SK-N-SH (cell line): ENCODE results near the gene DNAH6. TPM values are rescaled to one million over a fixed set of nuclear protein-coding genes. Genes with fewer than 3 reads are reported as not detected.

Source experiments
- CTCF ChIA-PET: fragments of 300-600, 350-600 bp; formaldehyde crosslinking; extraction: SDS; loops from one replicate; lab custom pipeline; 2021; lab: Yijun Ruan, JAX
- POLR2A ChIA-PET: fragments of 350-600 bp; sonication (Branson Sonifier 250); formaldehyde crosslinking; extraction: SDS; loops from one replicate; lab custom pipeline; 2020; ENCODE audit warnings: antibody characterized with exemption, inconsistent platforms; lab: Yijun Ruan, JAX
- DNase-seq: peaks from one replicate; pipeline ENCODE4 v3.0.0; 2012
- H2AFZ ChIP-seq: fragments of 200-600 bp; sonication (generic); 2 replicates; pipeline ENCODE4 v1.8.1; 2016; ENCODE audit warnings: antibody characterized with exemption, mild to moderate bottlenecking, low read depth
- H3F3A ChIP-seq: fragments of 200-600 bp; sonication (generic); replicated peaks from 2 replicates; pipeline ENCODE3; 2016; ENCODE audit warnings: antibody characterized with exemption, mild to moderate bottlenecking; ENCODE audit not compliant: insufficient read depth
- H3K27ac ChIP-seq, 2 experiments: fragments of 200-500 bp in 1 of 2; fragments of 200-600 bp in 1 of 2; sonication (Bioruptor generic) in 1 of 2; sonication (generic), shearing (Covaris generic) in 1 of 2; 2 replicates each; pipeline versions ENCODE4 v1.5.1 to v1.6.1; 2014 to 2016; ENCODE audit warnings: low read depth in 2 of 2, inconsistent platforms in 1 of 2, low read length in 1 of 2, mild to moderate bottlenecking in 1 of 2, mixed read lengths in 1 of 2
- H3K27me3 ChIP-seq: fragments of 200-600 bp; sonication (generic), shearing (Covaris generic); 2 replicates; pipeline ENCODE4 v1.6.1; 2016; ENCODE audit warnings: mixed run types; ENCODE audit not compliant: insufficient read depth
- H3K36me3 ChIP-seq, 2 experiments: fragments of 200-500 bp in 1 of 2; fragments of 200-600 bp in 1 of 2; sonication (Bioruptor generic) in 1 of 2; sonication (generic) in 1 of 2; replicated peaks in 1 of 2; 2 replicates each; pipeline versions ENCODE3 to v1.5.1; 2014 to 2016; ENCODE audit warnings: low read length in 1 of 2, mild to moderate bottlenecking in 1 of 2; ENCODE audit not compliant: insufficient read depth in 2 of 2, control insufficient read depth in 1 of 2
- H3K4me1 ChIP-seq, 2 experiments: fragments of 200-500 bp in 1 of 2; fragments of 200-600 bp in 1 of 2; sonication (Bioruptor generic) in 1 of 2; sonication (generic), shearing (Covaris generic) in 1 of 2; 2 replicates each; pipeline versions ENCODE4 v1.5.1 to v1.6.1; 2014 to 2016; ENCODE audit warnings: low read depth in 1 of 2, low read length in 1 of 2, mixed run types in 1 of 2; ENCODE audit not compliant: insufficient read depth in 2 of 2, control insufficient read depth in 1 of 2
- H3K4me2 ChIP-seq: fragments of 200-600 bp; sonication (generic), shearing (Covaris generic); 2 replicates; pipeline ENCODE4 v1.6.1; 2017; ENCODE audit warnings: mixed run types
- H3K4me3 ChIP-seq, 2 experiments: fragments of 200-500 bp in 1 of 2; fragments of 200-600 bp in 1 of 2; sonication (Bioruptor generic) in 1 of 2; sonication (generic), shearing (Covaris generic) in 1 of 2; 2 replicates each; pipeline versions ENCODE4 v1.5.1 to v1.8.1; 2014 to 2016; ENCODE audit warnings: low read depth in 2 of 2, inconsistent platforms in 1 of 2, low read length in 1 of 2, mild to moderate bottlenecking in 1 of 2, mixed read lengths in 1 of 2, moderate library complexity in 1 of 2
- H3K79me2 ChIP-seq: fragments of 200-600 bp; sonication (generic); 2 replicates; pipeline ENCODE4 v1.8.1; 2017; ENCODE audit warnings: mild to moderate bottlenecking; ENCODE audit not compliant: insufficient read depth
- H3K9ac ChIP-seq: fragments of 200-600 bp; sonication (generic); 2 replicates; pipeline ENCODE4 v1.6.1; 2017; ENCODE audit warnings: mixed run types
- H3K9me2 ChIP-seq: fragments of 200-600 bp; sonication (generic); 2 replicates; pipeline ENCODE4 v1.6.1; 2017; ENCODE audit warnings: mixed run types
- H3K9me3 ChIP-seq: fragments of 200-600 bp; sonication (generic); 2 replicates; pipeline ENCODE4 v1.6.1; 2017; ENCODE audit warnings: mixed run types, mild to moderate bottlenecking, moderate library complexity
- H4K20me1 ChIP-seq: fragments of 200-600 bp; sonication (generic); 2 replicates; pipeline ENCODE4 v1.6.1; 2017; ENCODE audit warnings: mild to moderate bottlenecking, mixed run types; ENCODE audit not compliant: insufficient read depth
- ELF1 ChIP-seq: IDR thresholded peaks from 2 replicates; pipeline ENCODE4 v1.4.0; 2012
- FOSL2 ChIP-seq: IDR thresholded peaks from 2 replicates; pipeline ENCODE4 v1.4.0; 2012; ENCODE audit warnings: low read depth, mild to moderate bottlenecking, moderate library complexity, borderline replicate concordance
- IRF3 ChIP-seq: fragments of 150-350 bp; IDR thresholded peaks from 2 replicates; pipeline ENCODE4 v1.6.1; 2016; ENCODE audit warnings: mild to moderate bottlenecking, low read depth, low read length
- MXI1 ChIP-seq: IDR thresholded peaks from 2 replicates; pipeline ENCODE4 v1.6.1; 2012; ENCODE audit warnings: mild to moderate bottlenecking, low read depth, low read length, improper control_type of control experiment
- RAD21 ChIP-seq: IDR thresholded peaks from 2 replicates; pipeline ENCODE4 v1.6.1; 2012; ENCODE audit warnings: mild to moderate bottlenecking, low read length
- RCOR1 ChIP-seq: fragments of 150-350 bp; IDR thresholded peaks from 2 replicates; pipeline ENCODE4 v1.6.1; 2017; ENCODE audit warnings: antibody characterized with exemption, low read length
- RXRA ChIP-seq: IDR thresholded peaks from 2 replicates; pipeline ENCODE4 v1.4.0; 2012; ENCODE audit warnings: low read depth, mild to moderate bottlenecking, borderline replicate concordance
- SIN3A ChIP-seq: IDR thresholded peaks from 2 replicates; pipeline ENCODE4 v1.6.1; 2012; ENCODE audit warnings: low read depth, mild to moderate bottlenecking, low read length, moderate library complexity, borderline replicate concordance
- TAF1 ChIP-seq: IDR thresholded peaks from 2 replicates; pipeline ENCODE4 v1.6.1; 2012; ENCODE audit warnings: low read depth, mild to moderate bottlenecking, low read length, moderate library complexity, borderline replicate concordance
- YY1 ChIP-seq: IDR thresholded peaks from 2 replicates; pipeline ENCODE4 v1.4.0; 2012; ENCODE audit warnings: low read depth, mild to moderate bottlenecking
- WGBS: methylation state at CpG from one replicate; pipeline ENCODE4 v1.1.6; 2017; ENCODE audit warnings: low lambda C conversion rate; 5-methylcytosine and 5-hydroxymethylcytosine counted together
- polyA plus RNA-seq, 3 experiments: library from polyadenylated mRNA; depleted of rRNA; stranded (reverse); fragments of >200 nt; gene quantifications; 2 replicates each; pipeline ENCODE4 v1.2.3, GENCODE V29; 2012
- TF ChIP-seq, protein P1 (sequence below): fragments of 150-350 bp; IDR thresholded peaks from 2 replicates; pipeline ENCODE4 v1.6.1; 2017; ENCODE audit warnings: antibody characterized with exemption, low read length, low read depth, borderline replicate concordance
- TF ChIP-seq, protein P2 (sequence below): IDR thresholded peaks from 2 replicates; pipeline ENCODE4 v1.6.1; 2012; ENCODE audit warnings: mild to moderate bottlenecking, low read depth, low read length, moderate library complexity
- TF ChIP-seq, protein P3 (sequence below): IDR thresholded peaks from 2 replicates; pipeline ENCODE4 v1.4.0; 2012; ENCODE audit warnings: low read depth, borderline replicate concordance
- TF ChIP-seq, protein P4 (sequence below): fragments of 200-600 bp; sonication (generic); IDR thresholded peaks from 2 replicates; pipeline ENCODE4 v1.6.1; 2017; ENCODE audit warnings: antibody characterized with exemption, mild to moderate bottlenecking, moderate library complexity

Gene DNAH6
- polyA plus RNA-seq, 1 of the 3 experiments (the other 2 are of a cell fraction) = 0.03 TPM

DNA sequence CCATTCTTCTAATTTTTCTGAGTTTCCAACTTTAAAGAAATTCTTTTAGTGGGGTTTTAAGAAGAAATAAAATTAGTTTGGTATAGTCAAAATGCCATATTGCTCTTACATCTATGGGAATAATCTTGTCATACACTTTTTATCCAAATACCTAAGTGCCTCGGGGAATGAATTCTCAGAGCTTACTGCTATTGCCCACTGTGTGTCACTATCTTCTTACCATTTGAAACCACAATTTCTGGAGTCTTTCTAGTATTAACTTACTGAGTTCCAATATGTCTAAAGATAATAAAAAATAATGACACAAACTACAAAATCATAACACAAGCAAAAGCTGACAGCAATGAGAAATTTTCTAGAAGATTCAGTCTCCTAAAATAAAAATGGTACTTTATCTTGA, 23.7 kb upstream of the DNAH6 start:
- no peak for DNase-seq

DNA sequence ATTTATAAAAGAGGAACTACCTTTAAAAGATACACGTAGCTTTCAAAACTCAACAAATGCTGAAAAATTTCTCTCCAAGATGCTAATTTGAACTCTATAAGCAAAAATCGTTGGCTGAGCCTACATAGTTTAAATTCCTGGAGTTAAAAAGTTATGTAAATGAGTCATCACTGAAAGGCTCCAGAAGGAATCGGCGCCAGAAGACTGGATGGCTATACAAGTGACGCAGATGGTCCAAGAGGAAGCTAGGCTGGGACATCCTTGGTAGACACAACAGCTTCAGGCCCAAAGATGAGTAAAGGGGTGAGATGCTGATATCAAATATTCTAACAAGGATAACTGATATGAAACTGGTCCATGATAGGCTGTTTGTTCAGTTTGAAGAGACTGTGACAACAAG, 22.8 kb upstream of the DNAH6 start:
- H3K9me3 ChIP-seq = no peaks in the 10 kb centered on the region
- H3K4me1 ChIP-seq = peaks cover 0 to 8% of the 10 kb centered on the region in 2 experiments; a peak in 1 of 4 replicates
- H3F3A ChIP-seq = peaks cover 10% of the 10 kb centered on the region
- no peaks in the 10 kb centered on the region for H3K36me3 ChIP-seq
- DNase-seq = no peak
- peak overlapping the region; percentile 43; the same call in 1 of the 2 replicates for H3K9ac ChIP-seq
- H4K20me1 ChIP-seq = no peaks in the 10 kb centered on the region
- peak overlapping the region in 1 of 2 experiments; percentile 79; a peak in 2 of 4 replicates for H3K27ac ChIP-seq
- no peaks in the 10 kb centered on the region for H3K9me2 ChIP-seq
- WGBS = 11% methylated on average over 5 of the region's 5 CpGs
- CTCF ChIA-PET = interaction anchor here (1.1 to 3.7 kb wide), 5 partner anchors 10 to 805 kb away, joined by 3 to 22 read pairs (median 3); no protein-coding TSS in a partner anchor
- POLR2A ChIA-PET = no interaction called here
- H3K79me2 ChIP-seq = no peaks in the 10 kb centered on the region
- 0 out of 2 replicates have a peak overlapping the region, but pooled peaks have one; percentile 71 for H2AFZ ChIP-seq
- no peak overlapping the region for H3K4me3 ChIP-seq
- no peaks in the 10 kb centered on the region for H3K27me3 ChIP-seq
- H3K4me2 ChIP-seq = peak overlapping the region; percentile 43
- TF ChIP-seq IRF3 (no peak), TAF1 (no peak), YY1 (no peak), FOSL2 (peak; percentile 85), SIN3A (no peak), ELF1 (no peak), RCOR1 (no peak), MXI1 (no peak), RXRA (no peak)
- TF ChIP-seq, protein P1, sequence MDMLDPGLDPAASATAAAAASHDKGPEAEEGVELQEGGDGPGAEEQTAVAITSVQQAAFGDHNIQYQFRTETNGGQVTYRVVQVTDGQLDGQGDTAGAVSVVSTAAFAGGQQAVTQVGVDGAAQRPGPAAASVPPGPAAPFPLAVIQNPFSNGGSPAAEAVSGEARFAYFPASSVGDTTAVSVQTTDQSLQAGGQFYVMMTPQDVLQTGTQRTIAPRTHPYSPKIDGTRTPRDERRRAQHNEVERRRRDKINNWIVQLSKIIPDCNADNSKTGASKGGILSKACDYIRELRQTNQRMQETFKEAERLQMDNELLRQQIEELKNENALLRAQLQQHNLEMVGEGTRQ = no peak
- TF ChIP-seq, protein P2, sequence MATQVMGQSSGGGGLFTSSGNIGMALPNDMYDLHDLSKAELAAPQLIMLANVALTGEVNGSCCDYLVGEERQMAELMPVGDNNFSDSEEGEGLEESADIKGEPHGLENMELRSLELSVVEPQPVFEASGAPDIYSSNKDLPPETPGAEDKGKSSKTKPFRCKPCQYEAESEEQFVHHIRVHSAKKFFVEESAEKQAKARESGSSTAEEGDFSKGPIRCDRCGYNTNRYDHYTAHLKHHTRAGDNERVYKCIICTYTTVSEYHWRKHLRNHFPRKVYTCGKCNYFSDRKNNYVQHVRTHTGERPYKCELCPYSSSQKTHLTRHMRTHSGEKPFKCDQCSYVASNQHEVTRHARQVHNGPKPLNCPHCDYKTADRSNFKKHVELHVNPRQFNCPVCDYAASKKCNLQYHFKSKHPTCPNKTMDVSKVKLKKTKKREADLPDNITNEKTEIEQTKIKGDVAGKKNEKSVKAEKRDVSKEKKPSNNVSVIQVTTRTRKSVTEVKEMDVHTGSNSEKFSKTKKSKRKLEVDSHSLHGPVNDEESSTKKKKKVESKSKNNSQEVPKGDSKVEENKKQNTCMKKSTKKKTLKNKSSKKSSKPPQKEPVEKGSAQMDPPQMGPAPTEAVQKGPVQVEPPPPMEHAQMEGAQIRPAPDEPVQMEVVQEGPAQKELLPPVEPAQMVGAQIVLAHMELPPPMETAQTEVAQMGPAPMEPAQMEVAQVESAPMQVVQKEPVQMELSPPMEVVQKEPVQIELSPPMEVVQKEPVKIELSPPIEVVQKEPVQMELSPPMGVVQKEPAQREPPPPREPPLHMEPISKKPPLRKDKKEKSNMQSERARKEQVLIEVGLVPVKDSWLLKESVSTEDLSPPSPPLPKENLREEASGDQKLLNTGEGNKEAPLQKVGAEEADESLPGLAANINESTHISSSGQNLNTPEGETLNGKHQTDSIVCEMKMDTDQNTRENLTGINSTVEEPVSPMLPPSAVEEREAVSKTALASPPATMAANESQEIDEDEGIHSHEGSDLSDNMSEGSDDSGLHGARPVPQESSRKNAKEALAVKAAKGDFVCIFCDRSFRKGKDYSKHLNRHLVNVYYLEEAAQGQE = no peak

More for the DNA sequence above, 23.7 kb upstream of the DNAH6 start:
- CTCF ChIA-PET = interaction anchor here (1.0 to 3.7 kb wide), 4 partner anchors 11 to 138 kb away, joined by 3 to 22 read pairs (median 3); no protein-coding TSS in a partner anchor
- Histone ChIP-seq H4K20me1 (no peaks in the 10 kb centered on the region), H3K9me2 (no peaks in the 10 kb centered on the region), H3K4me2 (no peak overlapping the region), H3K4me3 (no peak overlapping the region), H3K27ac (no peak overlapping the region; a peak in 1 of 4 replicates), H2AFZ (no peak overlapping the region), H3K9me3 (no peaks in the 10 kb centered on the region), H3K4me1 (peaks cover 0 to 8% of the 10 kb centered on the region in 2 experiments; a peak in 1 of 4 replicates), H3K27me3 (no peaks in the 10 kb centered on the region), H3K79me2 (no peaks in the 10 kb centered on the region), H3K36me3 (no peaks in the 10 kb centered on the region), H3K9ac (no peak overlapping the region), H3F3A (peaks cover 10% of the 10 kb centered on the region)
- POLR2A ChIA-PET = no interaction called here
- 61% methylated on average over 1 of the region's 1 CpG for WGBS
- TF ChIP-seq, protein P3, sequence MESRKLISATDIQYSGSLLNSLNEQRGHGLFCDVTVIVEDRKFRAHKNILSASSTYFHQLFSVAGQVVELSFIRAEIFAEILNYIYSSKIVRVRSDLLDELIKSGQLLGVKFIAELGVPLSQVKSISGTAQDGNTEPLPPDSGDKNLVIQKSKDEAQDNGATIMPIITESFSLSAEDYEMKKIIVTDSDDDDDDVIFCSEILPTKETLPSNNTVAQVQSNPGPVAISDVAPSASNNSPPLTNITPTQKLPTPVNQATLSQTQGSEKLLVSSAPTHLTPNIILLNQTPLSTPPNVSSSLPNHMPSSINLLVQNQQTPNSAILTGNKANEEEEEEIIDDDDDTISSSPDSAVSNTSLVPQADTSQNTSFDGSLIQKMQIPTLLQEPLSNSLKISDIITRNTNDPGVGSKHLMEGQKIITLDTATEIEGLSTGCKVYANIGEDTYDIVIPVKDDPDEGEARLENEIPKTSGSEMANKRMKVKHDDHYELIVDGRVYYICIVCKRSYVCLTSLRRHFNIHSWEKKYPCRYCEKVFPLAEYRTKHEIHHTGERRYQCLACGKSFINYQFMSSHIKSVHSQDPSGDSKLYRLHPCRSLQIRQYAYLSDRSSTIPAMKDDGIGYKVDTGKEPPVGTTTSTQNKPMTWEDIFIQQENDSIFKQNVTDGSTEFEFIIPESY = no peak
- TF ChIP-seq, protein P4, sequence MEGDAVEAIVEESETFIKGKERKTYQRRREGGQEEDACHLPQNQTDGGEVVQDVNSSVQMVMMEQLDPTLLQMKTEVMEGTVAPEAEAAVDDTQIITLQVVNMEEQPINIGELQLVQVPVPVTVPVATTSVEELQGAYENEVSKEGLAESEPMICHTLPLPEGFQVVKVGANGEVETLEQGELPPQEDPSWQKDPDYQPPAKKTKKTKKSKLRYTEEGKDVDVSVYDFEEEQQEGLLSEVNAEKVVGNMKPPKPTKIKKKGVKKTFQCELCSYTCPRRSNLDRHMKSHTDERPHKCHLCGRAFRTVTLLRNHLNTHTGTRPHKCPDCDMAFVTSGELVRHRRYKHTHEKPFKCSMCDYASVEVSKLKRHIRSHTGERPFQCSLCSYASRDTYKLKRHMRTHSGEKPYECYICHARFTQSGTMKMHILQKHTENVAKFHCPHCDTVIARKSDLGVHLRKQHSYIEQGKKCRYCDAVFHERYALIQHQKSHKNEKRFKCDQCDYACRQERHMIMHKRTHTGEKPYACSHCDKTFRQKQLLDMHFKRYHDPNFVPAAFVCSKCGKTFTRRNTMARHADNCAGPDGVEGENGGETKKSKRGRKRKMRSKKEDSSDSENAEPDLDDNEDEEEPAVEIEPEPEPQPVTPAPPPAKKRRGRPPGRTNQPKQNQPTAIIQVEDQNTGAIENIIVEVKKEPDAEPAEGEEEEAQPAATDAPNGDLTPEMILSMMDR = peak; percentile 48
- TF ChIP-seq RAD21 = 0 out of 2 replicates have a peak, but pooled peaks have one; percentile 10
